Measurements from ENCODE around the gene IRF3. TPM values are rescaled to one million over a fixed set of nuclear protein-coding genes. Genes with fewer than 3 reads are reported as not detected.

Gene IRF3
- total RNA-seq, 4 donors from 2014 or later, result 61.3 to 164 (median 81.0) TPM

DNA sequence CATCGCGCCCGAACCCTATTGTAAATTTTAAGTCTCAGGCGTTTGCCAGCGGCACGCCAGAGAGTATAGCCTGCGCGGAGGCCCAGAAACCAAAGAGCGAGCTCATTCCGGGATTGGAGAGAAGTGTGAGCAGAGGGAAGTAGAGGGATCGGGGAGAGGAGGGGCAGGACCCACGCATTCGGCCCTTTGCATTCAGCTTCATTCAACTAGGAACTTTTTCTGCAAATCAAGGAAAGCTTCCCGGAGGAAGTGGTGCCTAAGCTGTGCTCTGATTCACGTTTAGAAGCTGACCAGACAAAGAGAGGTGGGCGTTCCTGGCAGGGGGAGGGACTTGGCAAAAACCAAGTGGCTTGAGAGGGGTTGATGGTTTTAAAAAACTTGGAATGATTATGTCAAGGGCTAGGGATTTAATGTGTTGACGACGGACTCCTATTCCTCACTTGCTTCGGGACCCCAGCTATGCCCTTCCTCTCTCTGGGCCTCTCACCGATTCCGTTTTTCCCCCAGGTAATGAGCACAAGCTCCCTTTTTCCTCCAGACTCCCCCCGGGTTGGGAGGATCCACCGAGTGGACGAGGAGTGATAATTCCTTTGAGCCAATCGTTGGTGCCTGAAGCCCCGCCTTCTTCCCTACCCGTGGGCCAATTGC lies 10.6 kb upstream of the IRF3 start:
- Histone ChIP-seq H3K27ac (peak overlapping the region; percentile 87), H3K9me3 (no peaks in the 10 kb centered on the region), H3K36me3 (no peaks in the 10 kb centered on the region), H3K4me1 (peaks cover 46% of the 10 kb centered on the region), H3K4me3 (peak overlapping the region; percentile 96), H3K27me3 (no peaks in the 10 kb centered on the region)
- 2% methylated on average over 27 of the region's 27 CpGs for WGBS
- no peak for TF ChIP-seq POLR2A (IDR thresholded peaks at IDR 0.05)
- TF ChIP-seq POLR2AphosphoS5 (IDR thresholded peaks at IDR 0.05), result peak in 2 of 3 donors; percentile 2 to 70
- no peak for TF ChIP-seq EP300 (IDR thresholded peaks at IDR 0.05)
- TF ChIP-seq, protein P1, sequence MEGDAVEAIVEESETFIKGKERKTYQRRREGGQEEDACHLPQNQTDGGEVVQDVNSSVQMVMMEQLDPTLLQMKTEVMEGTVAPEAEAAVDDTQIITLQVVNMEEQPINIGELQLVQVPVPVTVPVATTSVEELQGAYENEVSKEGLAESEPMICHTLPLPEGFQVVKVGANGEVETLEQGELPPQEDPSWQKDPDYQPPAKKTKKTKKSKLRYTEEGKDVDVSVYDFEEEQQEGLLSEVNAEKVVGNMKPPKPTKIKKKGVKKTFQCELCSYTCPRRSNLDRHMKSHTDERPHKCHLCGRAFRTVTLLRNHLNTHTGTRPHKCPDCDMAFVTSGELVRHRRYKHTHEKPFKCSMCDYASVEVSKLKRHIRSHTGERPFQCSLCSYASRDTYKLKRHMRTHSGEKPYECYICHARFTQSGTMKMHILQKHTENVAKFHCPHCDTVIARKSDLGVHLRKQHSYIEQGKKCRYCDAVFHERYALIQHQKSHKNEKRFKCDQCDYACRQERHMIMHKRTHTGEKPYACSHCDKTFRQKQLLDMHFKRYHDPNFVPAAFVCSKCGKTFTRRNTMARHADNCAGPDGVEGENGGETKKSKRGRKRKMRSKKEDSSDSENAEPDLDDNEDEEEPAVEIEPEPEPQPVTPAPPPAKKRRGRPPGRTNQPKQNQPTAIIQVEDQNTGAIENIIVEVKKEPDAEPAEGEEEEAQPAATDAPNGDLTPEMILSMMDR (IDR thresholded peaks at IDR 0.05), result peak in 1 of 2 donors; percentile 5
- peak; percentile 94 to 95 for DNase-seq (ENCODE audit: low spot score in 2 of 2)

DNA sequence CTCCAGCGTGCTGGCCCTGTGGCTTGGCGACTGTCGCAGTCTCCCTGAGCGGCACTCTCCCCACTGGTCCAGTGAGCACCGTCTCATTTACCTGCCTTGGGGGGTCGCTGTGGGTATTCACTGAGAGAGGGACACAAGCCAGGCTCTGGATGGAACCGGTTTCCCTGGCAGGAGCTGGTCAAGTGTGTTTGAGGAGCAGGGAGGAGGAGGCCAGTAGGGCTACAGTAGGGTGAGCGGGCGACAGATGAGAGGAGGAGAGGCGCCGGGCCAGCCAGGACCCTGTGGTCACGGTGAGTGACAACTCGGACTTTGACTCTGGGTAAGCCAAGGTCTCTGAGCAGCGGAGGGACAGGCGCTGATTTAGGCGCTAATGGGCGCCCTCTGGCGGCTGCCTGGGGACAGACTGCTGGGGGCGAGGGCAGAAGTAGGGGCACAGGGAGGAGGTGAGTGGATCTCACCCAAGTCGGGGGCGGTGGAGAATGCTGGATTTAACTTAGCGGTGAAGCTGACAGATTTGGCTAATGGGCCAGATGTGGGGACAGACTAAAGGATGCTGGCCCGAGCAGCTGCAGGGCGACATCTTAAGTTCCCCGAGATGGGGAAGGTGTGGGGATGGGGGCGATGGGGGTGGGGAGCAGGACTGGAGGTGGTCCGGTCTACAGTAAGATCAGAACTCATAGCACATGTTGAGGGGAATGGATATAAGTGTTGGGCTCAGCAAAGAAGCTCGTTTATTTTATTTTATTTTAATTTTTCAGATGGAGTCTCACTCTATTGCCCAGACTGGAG lies 6.7 kb upstream of the IRF3 start:
- H3K36me3 ChIP-seq, result peaks cover 7% of the 10 kb centered on the region
- no peak overlapping the region for H3K4me3 ChIP-seq
- no peak overlapping the region for H3K27ac ChIP-seq
- H3K4me1 ChIP-seq, result peaks cover 9% of the 10 kb centered on the region
- TF ChIP-seq POLR2AphosphoS5 (IDR thresholded peaks at IDR 0.05), result no peak
- TF ChIP-seq, protein P1 (IDR thresholded peaks at IDR 0.05), result peak; percentile 50 to 91
- no peaks in the 10 kb centered on the region for H3K27me3 ChIP-seq
- DNase-seq (ENCODE audit: low spot score in 2 of 2), result no peak
- no peaks in the 10 kb centered on the region for H3K9me3 ChIP-seq
- 32% methylated on average over 28 of the region's 28 CpGs for WGBS

DNA sequence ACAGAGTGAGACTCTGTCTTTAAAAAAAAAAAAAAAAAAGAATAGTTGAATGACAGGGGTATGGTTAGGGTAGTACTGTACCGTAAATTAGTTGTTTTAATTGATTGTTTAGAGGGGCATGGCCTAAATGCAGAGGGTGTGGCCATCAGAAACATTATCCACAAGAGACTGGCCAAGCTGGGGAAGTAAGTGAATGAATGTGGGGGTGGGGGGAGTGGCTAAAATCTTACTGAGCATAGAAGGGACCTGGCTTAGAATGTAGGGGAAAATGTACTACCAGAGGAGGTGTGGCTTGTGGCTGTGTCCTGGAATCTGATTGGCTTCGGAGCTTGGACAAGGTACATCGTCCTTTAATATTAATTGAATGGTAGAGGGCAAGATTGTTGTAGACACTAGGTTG lies 3.9 kb upstream of the IRF3 start:
- Histone ChIP-seq H3K27me3 (no peaks in the 10 kb centered on the region), H3K4me3 (no peak overlapping the region), H3K36me3 (peaks cover 7% of the 10 kb centered on the region), H3K27ac (no peak overlapping the region), H3K9me3 (no peaks in the 10 kb centered on the region), H3K4me1 (peaks cover 17% of the 10 kb centered on the region)
- DNase-seq (ENCODE audit: low spot score in 2 of 2), result no peak
- TF ChIP-seq POLR2A (IDR thresholded peaks at IDR 0.05), result no peak
- TF ChIP-seq, protein P1 (IDR thresholded peaks at IDR 0.05), result no peak
- no peak for TF ChIP-seq POLR2AphosphoS5 (IDR thresholded peaks at IDR 0.05)
- TF ChIP-seq EP300 (IDR thresholded peaks at IDR 0.05), result no peak
- WGBS, result 96% methylated on average over 3 of the region's 3 CpGs

DNA sequence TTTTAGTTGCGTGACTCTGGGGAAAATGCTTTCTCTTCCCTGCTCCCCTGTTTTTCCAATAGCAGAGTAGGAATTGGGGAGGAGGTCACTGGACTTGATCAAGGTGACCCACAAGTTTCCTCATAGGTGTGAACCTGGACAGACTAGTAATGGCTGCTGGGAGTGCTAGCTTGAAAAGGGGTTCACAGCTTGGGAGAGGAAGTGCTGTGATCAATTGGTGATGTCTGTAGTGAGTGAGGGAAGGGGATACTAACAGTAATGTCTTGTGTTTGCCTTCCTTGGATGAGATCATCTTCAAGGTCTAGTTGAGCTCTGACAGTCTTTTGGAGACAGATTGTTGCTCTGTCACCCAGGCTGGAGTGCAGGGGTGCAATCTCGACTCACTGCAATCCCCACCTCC lies 1.8 kb upstream of the IRF3 start:
- no peak overlapping the region for H3K27ac ChIP-seq
- H3K4me3 ChIP-seq, result no peak overlapping the region
- H3K27me3 ChIP-seq, result no peaks in the 10 kb centered on the region
- 100% methylated on average over 2 of the region's 2 CpGs for WGBS
- H3K9me3 ChIP-seq, result no peaks in the 10 kb centered on the region
- DNase-seq (ENCODE audit: low spot score in 2 of 2), result no peak
- TF ChIP-seq POLR2A (IDR thresholded peaks at IDR 0.05) (no peak), EP300 (IDR thresholded peaks at IDR 0.05) (no peak), POLR2AphosphoS5 (IDR thresholded peaks at IDR 0.05) (no peak)
- TF ChIP-seq, protein P1 (IDR thresholded peaks at IDR 0.05), result no peak
- peaks cover 32% of the 10 kb centered on the region for H3K4me1 ChIP-seq
- H3K36me3 ChIP-seq, result peaks cover 12% of the 10 kb centered on the region

DNA sequence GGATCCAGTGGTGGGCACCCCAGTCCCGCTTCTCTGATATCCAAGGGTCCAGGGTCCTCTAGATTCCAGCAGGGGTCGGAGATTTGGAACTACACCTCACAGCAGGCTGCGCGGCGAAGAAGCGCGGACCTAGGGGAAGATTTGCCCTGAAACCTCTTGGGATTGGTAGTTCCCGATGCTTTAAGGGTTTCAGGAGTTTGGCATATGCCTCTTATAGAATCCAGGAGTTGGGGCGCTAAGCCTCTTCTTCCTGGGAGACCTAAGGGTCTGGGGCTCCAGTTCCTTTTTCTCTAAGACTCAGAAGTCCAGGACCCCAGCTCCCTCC lies 425 bp upstream of the IRF3 start:
- TF ChIP-seq POLR2A (IDR thresholded peaks at IDR 0.05), result no peak
- no peak for TF ChIP-seq EP300 (IDR thresholded peaks at IDR 0.05)
- no peak for TF ChIP-seq POLR2AphosphoS5 (IDR thresholded peaks at IDR 0.05)
- TF ChIP-seq, protein P1 (IDR thresholded peaks at IDR 0.05), result no peak

More for the DNA sequence above, 425 bp upstream of the IRF3 start:
- Histone ChIP-seq H3K27me3 (no peaks in the 10 kb centered on the region), H3K36me3 (peaks cover 26% of the 10 kb centered on the region), H3K9me3 (no peaks in the 10 kb centered on the region), H3K27ac (peak overlapping the region; percentile 89), H3K4me3 (peak overlapping the region; percentile 76), H3K4me1 (peaks cover 29% of the 10 kb centered on the region)
- 0% methylated on average over 5 of the region's 9 CpGs for WGBS
- DNase-seq (ENCODE audit: low spot score in 2 of 2), result no peak
